Measurements from ENCODE around the gene RALGPS1.

RALGPS1 gene

GRCh38 chr9:127213859-127214258 lies 299.3 kb downstream of the RALGPS1 start:
- DNase-seq, result no peak

- DNase-seq, result peak; percentile 67
Measured at GRCh38 chr9:127214421-127215267, 300.1 kb downstream of the RALGPS1 start.

- DNase-seq, result no peak
Measured at GRCh38 chr9:127215268-127216209, 301.0 kb downstream of the RALGPS1 start.

GRCh38 chr9:127216210-127216887 lies 301.8 kb downstream of the RALGPS1 start:
- no peak for DNase-seq

GRCh38 chr9:127216888-127217217 lies 302.3 kb downstream of the RALGPS1 start:
- DNase-seq, result no peak

GRCh38 chr9:127218818-127219217 lies 304.2 kb downstream of the RALGPS1 start:
- no peak for DNase-seq

- no peak for DNase-seq
Measured at GRCh38 chr9:127219520-127219919, 304.9 kb downstream of the RALGPS1 start.

- DNase-seq, result no peak
Measured at GRCh38 chr9:127221695-127222094, 307.1 kb downstream of the RALGPS1 start.

- no peak for DNase-seq
Measured at GRCh38 chr9:127222388-127223095, 308.0 kb downstream of the RALGPS1 start.

- no peak for DNase-seq
Measured at GRCh38 chr9:127223266-127223665, 308.7 kb downstream of the RALGPS1 start.

GRCh38 chr9:127223810-127224177 lies 309.2 kb downstream of the RALGPS1 start:
- no peak for DNase-seq

GRCh38 chr9:127224178-127224882 lies 309.7 kb downstream of the RALGPS1 start:
- peak; percentile 86 for DNase-seq

- peak; percentile 91 for DNase-seq
Measured at GRCh38 chr9:127224883-127225739, 310.5 kb downstream of the RALGPS1 start.

- no peak for DNase-seq
Measured at GRCh38 chr9:127225801-127226625, 311.4 kb downstream of the RALGPS1 start.

- no peak for DNase-seq
Measured at GRCh38 chr9:127229691-127230417, 315.3 kb downstream of the RALGPS1 start.

- DNase-seq, result no peak
Measured at GRCh38 chr9:127231666-127232065, 317.1 kb downstream of the RALGPS1 start.

GRCh38 chr9:127232833-127233549 lies 318.4 kb downstream of the RALGPS1 start:
- DNase-seq, result no peak

GRCh38 chr9:127233550-127233949 lies 319.0 kb downstream of the RALGPS1 start:
- no peak for DNase-seq

- DNase-seq, result no peak
Measured at GRCh38 chr9:127233989-127234388, 319.4 kb downstream of the RALGPS1 start.

Data from activated naive CD4-positive, alpha-beta T cell treated with anti-CD3 and anti-CD28 coated beads, Interleukin-2, amount 50 U/mL, for 16 hours (primary cell).